ENCODE results near the gene PFDN2.

DNA sequence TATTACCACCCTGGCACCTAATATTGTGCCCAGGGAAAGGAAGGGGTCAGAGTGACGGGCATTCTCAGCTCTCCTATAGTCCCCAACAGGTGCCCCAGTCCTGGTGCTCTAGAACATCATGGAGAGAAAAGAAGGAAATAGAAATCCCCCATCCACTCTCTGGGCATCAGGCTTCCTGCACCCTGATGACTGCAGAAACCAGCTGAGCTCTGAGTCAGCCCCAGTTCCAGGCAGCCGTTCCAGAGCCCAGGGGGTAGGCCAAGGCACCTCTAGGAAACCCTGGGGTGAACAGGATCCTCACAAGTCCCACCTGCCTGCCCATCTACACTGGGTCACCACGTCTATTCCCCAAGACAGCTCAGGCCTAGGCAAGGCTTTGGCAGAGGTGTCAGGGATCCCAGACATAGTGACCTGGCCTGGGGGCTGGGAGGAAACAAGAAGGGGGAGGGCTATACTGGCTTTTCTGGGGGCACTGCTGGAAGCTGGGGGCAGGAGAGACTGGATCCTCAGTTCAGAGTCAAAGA is 29.2 kb downstream of the PFDN2 start:
- TF ChIP-seq, protein P1, sequence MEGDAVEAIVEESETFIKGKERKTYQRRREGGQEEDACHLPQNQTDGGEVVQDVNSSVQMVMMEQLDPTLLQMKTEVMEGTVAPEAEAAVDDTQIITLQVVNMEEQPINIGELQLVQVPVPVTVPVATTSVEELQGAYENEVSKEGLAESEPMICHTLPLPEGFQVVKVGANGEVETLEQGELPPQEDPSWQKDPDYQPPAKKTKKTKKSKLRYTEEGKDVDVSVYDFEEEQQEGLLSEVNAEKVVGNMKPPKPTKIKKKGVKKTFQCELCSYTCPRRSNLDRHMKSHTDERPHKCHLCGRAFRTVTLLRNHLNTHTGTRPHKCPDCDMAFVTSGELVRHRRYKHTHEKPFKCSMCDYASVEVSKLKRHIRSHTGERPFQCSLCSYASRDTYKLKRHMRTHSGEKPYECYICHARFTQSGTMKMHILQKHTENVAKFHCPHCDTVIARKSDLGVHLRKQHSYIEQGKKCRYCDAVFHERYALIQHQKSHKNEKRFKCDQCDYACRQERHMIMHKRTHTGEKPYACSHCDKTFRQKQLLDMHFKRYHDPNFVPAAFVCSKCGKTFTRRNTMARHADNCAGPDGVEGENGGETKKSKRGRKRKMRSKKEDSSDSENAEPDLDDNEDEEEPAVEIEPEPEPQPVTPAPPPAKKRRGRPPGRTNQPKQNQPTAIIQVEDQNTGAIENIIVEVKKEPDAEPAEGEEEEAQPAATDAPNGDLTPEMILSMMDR (IDR thresholded peaks at IDR 0.05; ENCODE audit: low read length) = no peak
- TF ChIP-seq EZH2 (IDR thresholded peaks at IDR 0.05; ENCODE audit: borderline replicate concordance, low read length) = no peak
